CD4-positive, alpha-beta T cell treated with Interleukin-15 for 4 hours (primary cell): ENCODE data around the gene VPS13D.

ENCODE experiments used
- DNase-seq: peaks from one replicate; pipeline ENCODE4 v3.0.0-alpha.2; 2020; ENCODE audit warnings: low spot score

Gene VPS13D

GRCh38 chr1:12539705-12540579, 310.1 kb downstream of the VPS13D start:
- no peak for DNase-seq

DNA sequence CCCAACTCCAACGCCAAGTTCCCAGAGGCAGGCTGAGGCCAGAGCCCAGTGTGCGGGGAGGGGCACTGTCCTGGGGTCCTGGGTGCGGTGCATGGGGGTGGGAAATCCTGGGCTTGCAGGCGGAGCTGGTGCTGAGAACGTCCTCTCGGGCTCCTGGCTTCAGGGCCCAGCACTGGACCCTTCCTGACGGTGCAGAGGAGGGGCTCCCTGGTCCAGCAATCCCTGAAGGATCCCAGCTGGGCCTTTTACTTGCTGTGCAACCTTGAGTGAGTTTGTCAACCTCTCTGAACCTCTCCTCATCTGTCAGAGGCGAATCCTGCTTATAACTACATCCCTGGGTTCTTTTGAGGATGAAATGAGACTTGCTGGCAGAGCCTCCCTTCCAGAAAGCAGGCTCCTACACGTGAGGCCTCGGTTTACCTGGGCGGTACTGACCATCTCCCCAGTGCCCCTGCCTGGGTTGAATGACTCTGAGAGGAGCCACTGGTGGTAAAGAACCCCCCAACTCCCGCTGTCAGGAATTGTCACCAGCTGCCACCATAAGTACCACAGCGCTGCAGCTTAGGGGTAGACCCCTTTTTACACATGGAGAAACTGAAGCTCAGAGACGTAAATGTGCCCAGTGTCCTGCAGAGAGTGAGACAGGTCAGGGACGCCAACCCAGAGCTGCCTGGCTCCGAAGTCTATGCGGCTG, 310.9 kb downstream of the VPS13D start:
- no peak for DNase-seq

DNA sequence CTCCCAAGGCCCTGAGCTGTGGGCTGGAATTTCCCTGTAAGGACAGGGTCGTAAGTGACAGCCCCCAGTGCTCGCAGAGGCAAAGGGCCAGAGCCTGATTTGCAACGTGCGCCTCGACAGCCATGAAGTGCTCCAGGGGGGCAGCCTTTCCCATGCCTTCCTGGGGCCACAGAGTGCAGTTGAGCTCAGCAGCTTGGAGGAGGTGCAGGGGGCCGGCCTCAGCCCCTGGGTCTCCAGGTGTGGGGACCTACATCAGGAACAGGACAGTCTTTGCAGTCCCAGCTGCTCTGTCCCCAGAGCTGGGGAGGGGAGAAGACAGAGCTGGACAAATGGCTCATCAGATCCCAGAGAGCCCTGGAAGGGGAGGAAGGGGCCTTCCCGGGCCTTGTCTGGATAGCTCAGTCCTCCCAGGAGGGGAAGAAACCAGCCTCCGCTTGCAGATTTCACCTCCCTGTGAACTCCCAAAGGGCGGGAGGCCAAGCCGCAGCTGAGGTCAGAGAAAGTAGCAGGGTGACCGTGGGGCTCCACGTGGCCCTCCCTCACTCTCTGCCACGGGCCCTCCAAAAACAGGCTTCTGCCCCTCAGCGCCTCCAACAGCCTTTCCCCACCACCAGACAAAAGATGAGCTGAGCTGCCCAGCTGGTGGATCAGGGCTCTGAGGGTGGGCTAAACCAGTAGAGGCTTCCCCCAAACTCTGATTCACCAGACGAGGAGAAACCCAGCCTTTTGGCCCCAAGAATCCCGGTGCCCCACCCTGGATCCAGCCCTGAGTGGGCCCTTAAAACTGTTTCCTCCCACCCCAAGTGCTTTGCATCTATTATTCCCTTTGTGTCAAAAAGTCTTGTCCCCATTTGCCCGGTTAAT, 311.7 kb downstream of the VPS13D start:
- no peak for DNase-seq

DNA sequence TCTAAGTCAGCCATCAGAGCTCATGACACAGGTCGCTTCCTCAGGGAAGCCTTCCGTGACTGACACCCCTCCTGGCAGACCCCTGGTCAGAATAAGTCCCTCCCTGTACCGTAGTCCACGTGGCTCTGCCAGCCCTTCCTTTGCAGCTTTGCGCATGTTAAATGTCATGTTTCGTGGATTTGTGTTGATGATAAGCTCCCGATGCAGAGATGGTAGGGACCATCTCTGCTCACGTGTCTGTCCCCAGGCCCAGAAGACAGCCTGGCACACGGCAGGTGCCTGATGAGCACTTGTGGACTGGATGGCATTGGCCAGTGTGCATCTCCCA, 312.3 kb downstream of the VPS13D start:
- DNase-seq: no peak

DNA sequence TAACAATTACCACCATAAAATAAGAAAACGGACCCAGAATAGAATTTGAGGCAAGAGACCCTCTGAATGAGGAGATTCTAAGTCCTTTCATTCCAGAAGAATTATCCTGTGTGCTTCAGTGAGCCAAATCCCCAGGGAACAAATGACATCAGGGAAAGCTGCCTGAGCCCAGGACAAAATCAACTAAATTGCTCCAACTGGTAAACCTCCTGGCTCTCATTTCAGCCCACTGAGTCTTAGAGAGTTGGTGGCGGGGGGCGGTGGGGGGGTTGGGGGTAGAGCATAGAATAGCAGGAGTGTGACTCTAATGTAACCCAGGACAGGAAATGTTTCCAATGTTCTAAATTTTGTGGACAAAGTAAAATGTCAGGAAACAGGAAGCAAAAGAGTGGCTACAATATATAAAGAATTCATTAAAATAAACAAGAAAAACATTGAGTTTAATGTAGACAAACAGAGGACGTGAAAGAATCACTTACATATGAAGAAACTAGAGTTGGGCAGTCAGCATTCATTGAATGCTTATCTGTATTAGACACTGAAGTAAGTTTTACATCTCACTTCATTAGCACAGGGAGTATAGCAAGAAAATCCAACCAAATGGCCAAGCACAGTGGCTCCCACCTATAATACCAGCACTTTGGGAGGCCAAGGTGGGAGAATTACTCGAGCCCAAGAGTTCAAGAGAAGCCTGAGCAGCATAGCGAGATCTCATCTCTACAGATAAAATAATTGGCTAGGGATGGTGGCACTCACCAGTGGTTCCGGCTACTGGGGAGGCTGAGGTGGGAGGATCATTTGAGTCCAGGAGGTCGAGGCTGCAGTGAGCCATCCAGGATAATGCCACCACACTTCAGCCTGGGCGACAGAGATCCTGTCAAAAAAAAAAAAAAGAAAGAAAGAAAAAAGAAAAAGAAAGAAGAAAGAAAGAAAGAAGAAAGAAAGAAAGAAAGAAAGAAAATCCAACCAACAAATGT, 313.1 kb downstream of the VPS13D start:
- no peak for DNase-seq

- DNase-seq: no peak
Measured at GRCh38 chr1:12543740-12544154, 313.9 kb downstream of the VPS13D start.

DNA sequence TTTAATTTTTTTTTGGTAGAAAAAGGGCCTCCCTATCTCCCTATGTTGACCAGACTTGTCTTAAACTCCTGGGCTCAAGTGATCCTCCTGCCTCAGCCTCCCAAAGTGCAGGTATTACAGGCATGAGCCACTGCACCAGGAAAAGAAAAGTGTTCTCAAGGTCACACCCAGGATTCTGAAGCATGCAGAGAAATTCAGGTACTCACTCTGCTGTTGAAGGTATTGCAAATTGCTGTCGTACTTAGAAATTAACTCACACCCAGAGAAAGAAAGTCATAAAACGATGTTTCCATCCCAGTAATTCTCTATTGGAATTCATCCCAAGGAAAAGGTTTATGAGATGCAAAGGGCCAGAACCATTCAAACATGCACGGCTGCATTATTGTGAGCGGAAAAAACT, 314.5 kb downstream of the VPS13D start:
- DNase-seq: no peak

- DNase-seq: no peak
Measured at GRCh38 chr1:12544992-12545391, 315.2 kb downstream of the VPS13D start.

- DNase-seq: no peak
Measured at GRCh38 chr1:12546771-12547585, 317.1 kb downstream of the VPS13D start.

DNA sequence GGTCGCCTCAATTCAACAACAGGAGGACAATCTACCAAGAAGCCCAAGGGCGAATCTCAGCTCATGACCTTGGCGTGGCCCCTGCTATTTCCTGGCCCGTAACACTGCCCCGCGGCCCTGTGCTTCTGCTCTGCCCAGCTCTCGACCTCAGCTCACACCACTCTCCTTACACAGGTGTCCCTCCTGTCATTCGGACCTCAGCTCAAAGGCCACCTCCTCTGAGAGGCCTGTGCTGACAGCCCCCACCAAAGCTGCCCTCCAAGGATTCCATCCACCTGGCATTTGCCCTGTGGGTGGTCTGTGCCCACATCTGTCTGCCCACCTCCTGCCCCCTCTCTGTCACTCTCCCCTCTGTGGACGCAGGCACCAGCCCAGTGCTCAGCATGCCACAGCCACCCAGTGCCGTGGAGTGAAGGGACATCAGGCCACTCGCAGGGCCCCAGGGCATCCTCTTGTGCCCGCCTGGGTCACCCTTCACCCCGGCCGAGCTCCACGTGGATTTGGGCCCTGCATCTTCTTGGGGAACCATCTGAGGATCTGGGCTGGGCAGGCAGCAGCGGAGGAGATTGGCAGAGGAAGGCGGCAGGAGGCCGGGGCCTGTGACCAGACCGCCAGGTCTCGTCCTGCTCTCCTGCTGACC, 317.9 kb downstream of the VPS13D start:
- no peak for DNase-seq

DNA sequence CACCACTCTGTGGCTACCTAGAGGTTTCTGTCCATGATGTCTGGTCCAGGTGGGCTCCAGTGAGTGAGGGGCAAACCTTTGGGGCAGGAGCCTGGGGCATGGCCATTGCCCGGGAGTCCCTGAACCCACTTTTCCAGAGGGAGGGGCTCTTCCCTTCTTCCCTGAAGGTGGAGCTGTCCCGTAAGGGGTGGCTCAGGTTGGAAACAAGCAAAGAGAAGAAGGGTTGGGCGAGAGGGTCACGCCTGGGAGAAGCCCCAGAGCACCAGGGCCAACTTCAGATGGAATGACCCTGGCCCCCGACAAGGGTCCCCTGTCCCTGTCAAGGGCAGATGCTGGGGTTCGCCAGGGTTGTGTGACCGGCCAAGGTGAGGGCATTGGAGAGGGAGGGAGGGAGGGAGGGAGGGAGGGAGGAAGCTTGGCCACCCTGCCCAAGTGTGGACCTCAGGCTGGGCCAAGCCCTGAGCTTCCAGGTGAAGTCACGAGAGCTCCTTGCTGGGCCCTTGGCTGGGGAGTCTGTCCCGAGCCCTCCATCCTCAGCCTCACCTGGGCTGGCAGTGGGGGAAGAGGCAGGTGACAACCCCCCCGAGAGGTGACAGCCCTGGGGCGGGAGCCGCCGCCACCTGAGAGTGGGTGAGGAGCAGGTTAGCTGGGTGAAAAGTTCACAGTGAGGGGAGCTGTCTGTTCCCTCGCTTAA, 318.6 kb downstream of the VPS13D start:
- no peak for DNase-seq

GRCh38 chr1:12548973-12549459, 319.2 kb downstream of the VPS13D start:
- DNase-seq: no peak

- peak; percentile 5 for DNase-seq
Measured at GRCh38 chr1:12549460-12550349, 319.9 kb downstream of the VPS13D start.

- no peak for DNase-seq
Measured at GRCh38 chr1:12551584-12551983, 321.8 kb downstream of the VPS13D start.

DNA sequence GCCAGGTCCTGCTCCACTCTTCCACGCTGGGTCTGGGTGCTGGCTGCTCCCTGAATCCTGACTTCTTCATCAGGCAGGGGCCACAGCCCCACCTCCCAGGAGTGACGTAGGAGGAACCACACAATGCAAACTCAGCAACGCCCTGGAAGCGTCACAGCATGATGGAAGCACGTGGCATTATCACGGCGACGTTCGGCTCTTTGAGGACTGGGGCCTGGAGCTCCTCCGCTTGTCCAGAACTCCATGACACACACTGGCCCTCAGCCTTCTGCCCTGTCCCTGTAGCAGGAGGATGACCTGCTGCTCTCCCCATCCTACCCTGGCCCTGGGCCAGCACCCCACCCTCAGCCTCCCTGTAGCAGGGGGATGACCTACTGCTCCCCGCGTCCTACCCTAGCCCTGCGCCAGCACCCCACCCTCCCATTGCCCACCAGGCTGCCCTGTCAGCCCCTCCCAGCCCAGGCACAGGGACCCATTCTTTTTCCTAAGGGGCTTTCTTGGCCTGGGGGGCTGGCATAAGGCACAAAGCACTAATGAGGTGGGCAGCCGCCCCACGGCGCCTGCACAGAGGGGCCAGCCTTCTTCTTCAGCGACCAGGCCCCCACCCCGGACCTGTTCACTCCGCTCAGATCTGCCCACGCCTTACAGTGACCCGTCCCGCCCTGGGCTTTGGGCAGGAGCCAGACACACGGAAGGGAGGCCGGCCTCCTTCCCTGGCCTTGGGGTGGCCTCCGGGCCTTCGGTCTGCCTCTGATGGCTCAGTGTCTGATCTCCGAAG, 322.5 kb downstream of the VPS13D start:
- DNase-seq: no peak

DNA sequence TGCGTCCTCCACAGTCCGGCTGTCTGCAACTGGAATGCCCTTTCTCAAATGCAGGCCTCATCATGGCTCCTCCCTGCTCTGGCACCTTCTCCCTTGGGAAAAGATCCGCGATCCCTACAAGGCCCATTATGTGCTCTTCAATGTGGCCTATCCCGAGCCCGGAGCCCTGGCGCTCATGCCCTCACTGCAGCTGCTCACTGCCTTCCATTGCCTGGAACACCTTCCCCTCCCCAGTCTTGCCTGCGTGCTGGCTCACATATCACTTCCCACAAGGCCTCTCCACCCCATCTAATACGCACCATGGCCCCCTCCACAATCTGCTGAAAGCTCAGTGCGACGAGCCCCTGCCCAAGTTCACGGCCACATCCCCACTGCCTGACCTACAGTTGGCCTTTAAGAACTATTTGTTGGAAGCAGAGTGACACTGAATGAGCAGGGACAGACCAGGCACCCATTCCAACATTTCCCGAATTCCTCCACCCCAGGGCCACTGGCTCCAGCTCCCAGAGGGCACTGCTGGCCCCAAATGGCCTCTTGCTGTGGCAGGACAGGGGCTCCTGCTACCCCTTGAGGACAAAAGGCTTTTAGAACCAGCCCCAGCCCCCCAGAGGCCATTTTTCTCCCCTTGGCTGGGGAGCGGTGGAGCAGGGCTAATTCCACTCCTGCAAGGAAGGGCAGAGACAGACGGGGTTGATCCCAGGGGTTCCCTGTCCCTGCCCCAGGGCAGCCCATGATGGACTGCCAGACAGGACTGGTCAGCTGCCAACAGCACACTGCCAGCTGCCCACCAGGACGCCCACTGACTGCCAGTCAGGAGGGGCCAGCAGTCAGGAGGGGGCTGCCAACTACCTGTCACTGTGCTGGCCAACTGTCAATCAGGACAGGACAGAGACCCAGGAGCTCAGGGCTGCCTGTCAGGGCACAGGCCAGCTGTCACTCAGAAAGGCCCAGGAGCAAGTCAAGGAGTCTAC, 323.4 kb downstream of the VPS13D start:
- no peak for DNase-seq
